Activated naive CD8-positive, alpha-beta T cell (primary cell): ENCODE results near the gene SATB2.
A peak's percentile ranks its signal among the peaks of the same experiment; 100 is the strongest.

Experiments used
- H3K27ac Mint-ChIP-seq: one replicate; pipeline ENCODE4 v1.8.0; 2021; ENCODE audit warnings: mixed read lengths
- H3K27me3 Mint-ChIP-seq: one replicate; pipeline ENCODE4 v1.8.0; 2021; ENCODE audit warnings: mixed read lengths
- H3K36me3 Mint-ChIP-seq: one replicate; pipeline ENCODE4 v1.8.0; 2021; ENCODE audit warnings: mixed read lengths
- H3K4me1 Mint-ChIP-seq: one replicate; pipeline ENCODE4 v1.8.0; 2021; ENCODE audit warnings: low read depth, mixed read lengths
- H3K4me3 Mint-ChIP-seq: one replicate; pipeline ENCODE4 v1.8.0; 2021; ENCODE audit warnings: mild to moderate bottlenecking, mixed read lengths
- H3K9me3 Mint-ChIP-seq: one replicate; pipeline ENCODE4 v1.8.0; 2021; ENCODE audit warnings: low read depth, mixed read lengths

SATB2 gene

GRCh38 chr2:199460846-199461710 lies 3.3 kb upstream of the SATB2 start:
- Mint-ChIP-seq H3K36me3 (no peaks in the 10 kb centered on the region), H3K27me3 (peaks cover 34% of the 10 kb centered on the region), H3K27ac (no peak overlapping the region), H3K9me3 (no peaks in the 10 kb centered on the region), H3K4me1 (peaks cover 33% of the 10 kb centered on the region), H3K4me3 (peak overlapping the region; percentile 2)

GRCh38 chr2:199460101-199460671 lies 2.4 kb upstream of the SATB2 start:
- Mint-ChIP-seq H3K4me3 (peak overlapping the region; percentile 95), H3K4me1 (peaks cover 38% of the 10 kb centered on the region), H3K36me3 (no peaks in the 10 kb centered on the region), H3K27ac (peak overlapping the region; percentile 81), H3K27me3 (peaks cover 30% of the 10 kb centered on the region), H3K9me3 (no peaks in the 10 kb centered on the region)

- H3K4me3 Mint-ChIP-seq = peak overlapping the region; percentile 95
- H3K36me3 Mint-ChIP-seq = no peaks in the 10 kb centered on the region
- peaks cover 28% of the 10 kb centered on the region for H3K27me3 Mint-ChIP-seq
- H3K4me1 Mint-ChIP-seq = peaks cover 35% of the 10 kb centered on the region
- H3K9me3 Mint-ChIP-seq = no peaks in the 10 kb centered on the region
- peak overlapping the region; percentile 81 for H3K27ac Mint-ChIP-seq
Measured at GRCh38 chr2:199459286-199460100, 1.8 kb upstream of the SATB2 start.

- Mint-ChIP-seq H3K9me3 (no peaks in the 10 kb centered on the region), H3K4me1 (peaks cover 35% of the 10 kb centered on the region), H3K27ac (no peak overlapping the region), H3K27me3 (peaks cover 31% of the 10 kb centered on the region), H3K4me3 (peak overlapping the region; percentile 95), H3K36me3 (no peaks in the 10 kb centered on the region)
Measured at GRCh38 chr2:199458806-199459285, 1.1 kb upstream of the SATB2 start.

GRCh38 chr2:199458009-199458805 lies 468 bp upstream of the SATB2 start:
- Mint-ChIP-seq H3K9me3 (no peaks in the 10 kb centered on the region), H3K4me3 (peak overlapping the region; percentile 76), H3K27me3 (peaks cover 31% of the 10 kb centered on the region), H3K36me3 (no peaks in the 10 kb centered on the region), H3K4me1 (peaks cover 35% of the 10 kb centered on the region), H3K27ac (no peak overlapping the region)

GRCh38 chr2:199456383-199457146 lies 1.2 kb downstream of the SATB2 start:
- Mint-ChIP-seq H3K36me3 (no peaks in the 10 kb centered on the region), H3K9me3 (no peaks in the 10 kb centered on the region), H3K27me3 (peaks cover 39% of the 10 kb centered on the region), H3K4me3 (peak overlapping the region; percentile 70), H3K27ac (no peak overlapping the region), H3K4me1 (peaks cover 33% of the 10 kb centered on the region)

- Mint-ChIP-seq H3K27ac (no peak overlapping the region), H3K36me3 (no peaks in the 10 kb centered on the region), H3K27me3 (peaks cover 33% of the 10 kb centered on the region), H3K9me3 (no peaks in the 10 kb centered on the region), H3K4me3 (peak overlapping the region; percentile 51), H3K4me1 (peaks cover 29% of the 10 kb centered on the region)
Measured at GRCh38 chr2:199455545-199456382, 2.0 kb downstream of the SATB2 start.

GRCh38 chr2:199455210-199455544 lies 2.6 kb downstream of the SATB2 start:
- Mint-ChIP-seq H3K4me3 (peak overlapping the region; percentile 22), H3K27ac (no peak overlapping the region), H3K36me3 (no peaks in the 10 kb centered on the region), H3K27me3 (peaks cover 28% of the 10 kb centered on the region), H3K4me1 (peaks cover 25% of the 10 kb centered on the region), H3K9me3 (no peaks in the 10 kb centered on the region)

GRCh38 chr2:199452991-199453379 lies 4.8 kb downstream of the SATB2 start:
- Mint-ChIP-seq H3K4me1 (peaks cover 17% of the 10 kb centered on the region), H3K36me3 (no peaks in the 10 kb centered on the region), H3K9me3 (no peaks in the 10 kb centered on the region)

GRCh38 chr2:199452260-199452990 lies 5.3 kb downstream of the SATB2 start:
- H3K9me3 Mint-ChIP-seq = no peaks in the 10 kb centered on the region
- peaks cover 35% of the 10 kb centered on the region for H3K27me3 Mint-ChIP-seq
- H3K27ac Mint-ChIP-seq = no peak overlapping the region
- H3K4me3 Mint-ChIP-seq = no peak overlapping the region
- H3K4me1 Mint-ChIP-seq = peaks cover 15% of the 10 kb centered on the region
- no peaks in the 10 kb centered on the region for H3K36me3 Mint-ChIP-seq

More at GRCh38 chr2:199452991-199453379, 4.8 kb downstream of the SATB2 start:
- Mint-ChIP-seq H3K4me3 (no peak overlapping the region), H3K27ac (no peak overlapping the region), H3K27me3 (peaks cover 32% of the 10 kb centered on the region)

GRCh38 chr2:199449956-199450355 lies 7.8 kb downstream of the SATB2 start:
- no peaks in the 10 kb centered on the region for H3K4me1 Mint-ChIP-seq
- H3K27me3 Mint-ChIP-seq = peaks cover 27% of the 10 kb centered on the region
- no peak overlapping the region for H3K27ac Mint-ChIP-seq
- no peaks in the 10 kb centered on the region for H3K36me3 Mint-ChIP-seq
- no peaks in the 10 kb centered on the region for H3K9me3 Mint-ChIP-seq
- no peak overlapping the region for H3K4me3 Mint-ChIP-seq

- Mint-ChIP-seq H3K4me3 (no peak overlapping the region), H3K27ac (no peak overlapping the region), H3K27me3 (peaks cover 25% of the 10 kb centered on the region), H3K36me3 (no peaks in the 10 kb centered on the region), H3K4me1 (no peaks in the 10 kb centered on the region), H3K9me3 (no peaks in the 10 kb centered on the region)
Measured at GRCh38 chr2:199449455-199449854, 8.3 kb downstream of the SATB2 start.
